Measurements from ENCODE around the gene MFSD1. TPM values are rescaled to one million over a fixed set of nuclear protein-coding genes. Genes with fewer than 3 reads are reported as not detected.

The MFSD1 gene
- total and polyA plus RNA-seq, 2 of the 13 experiments (the other 11 are each of a cell fraction or from before 2014, with no cell fraction given): 17.3 to 37.9 TPM

DNA sequence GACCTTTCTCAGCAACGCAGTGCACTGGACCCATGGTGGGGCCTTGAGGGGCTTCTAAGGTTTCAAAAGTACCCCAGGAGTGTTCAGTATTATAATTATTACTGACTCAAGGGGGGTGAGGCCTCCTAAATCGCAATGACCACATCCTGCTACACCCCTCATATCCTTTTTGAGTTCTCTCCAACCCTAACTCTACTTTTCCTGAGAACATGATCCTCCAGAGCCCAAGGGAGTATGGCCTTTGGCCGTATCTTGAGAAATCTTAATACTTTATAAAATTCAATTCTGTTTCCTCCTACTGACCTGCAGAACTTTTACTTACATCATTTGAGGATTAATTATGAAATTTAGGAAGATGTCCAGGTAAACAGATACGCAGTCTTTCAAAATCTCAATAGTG is 39.2 kb upstream of the MFSD1 start:
- H3K79me2 ChIP-seq (ENCODE audit: insufficient read depth, low read length): no peaks in the 10 kb centered on the region
- H3K4me2 ChIP-seq (ENCODE audit: low read depth, low read length): no peak overlapping the region
- H4K20me1 ChIP-seq (ENCODE audit: insufficient read depth, low read length): no peaks in the 10 kb centered on the region
- ATAC-seq (no peak), FAIRE-seq (no peak), DNase-seq (ENCODE audit: low spot score) (no peak)
- ChIA-PET CTCF (ENCODE audit: low intra/inter-chr PET ratio, low total read pairs) (no interaction called here), POLR2A (no interaction called here)
- no peaks in the 10 kb centered on the region for H3K9me3 ChIP-seq (ENCODE audit: low read length)
- no TSS peak for BruUV-seq (replicated peaks)
- peaks cover 2% of the 10 kb centered on the region for H3K4me1 ChIP-seq (ENCODE audit: insufficient read depth, low read length)
- TF ChIP-seq ZSCAN12 (CRISPR knock-in tag; IDR thresholded peaks at IDR 0.05): no peak
- H3K9ac ChIP-seq (ENCODE audit: insufficient read depth, low read depth, low read length): no peak overlapping the region
- H3K27me3 ChIP-seq (ENCODE audit: control insufficient read depth in 1 of 2, insufficient read depth in 2 of 2, low read length in 2 of 2): no peaks in the 10 kb centered on the region
- intact Hi-C loops (cut with micrococcal nuclease; ENCODE audit: unreplicated experiment): no loop called here
- in situ Hi-C loops (cut with HindIII; ENCODE audit: extremely low pct_ligation_motif_present, low pct_unique_long_range_greater_than_20kb): no loop called here
- H3K4me3 ChIP-seq (replicated peaks in 1 of 3; ENCODE audit: insufficient read depth in 1 of 3, low read depth in 2 of 3, low read length in 3 of 3): no peak overlapping the region
- no peaks in the 10 kb centered on the region for H3K36me3 ChIP-seq (replicated peaks in 1 of 2; ENCODE audit: control insufficient read depth in 1 of 2, insufficient read depth in 2 of 2, low read length in 2 of 2)
- no peak overlapping the region for H2AFZ ChIP-seq (ENCODE audit: low read length)
- no peak overlapping the region for H3K27ac ChIP-seq (ENCODE audit: extremely low read length, insufficient read depth, low read length)
- WGBS (ENCODE audit: low lambda C conversion rate): 69% methylated on average over 3 of the region's 4 CpGs

DNA sequence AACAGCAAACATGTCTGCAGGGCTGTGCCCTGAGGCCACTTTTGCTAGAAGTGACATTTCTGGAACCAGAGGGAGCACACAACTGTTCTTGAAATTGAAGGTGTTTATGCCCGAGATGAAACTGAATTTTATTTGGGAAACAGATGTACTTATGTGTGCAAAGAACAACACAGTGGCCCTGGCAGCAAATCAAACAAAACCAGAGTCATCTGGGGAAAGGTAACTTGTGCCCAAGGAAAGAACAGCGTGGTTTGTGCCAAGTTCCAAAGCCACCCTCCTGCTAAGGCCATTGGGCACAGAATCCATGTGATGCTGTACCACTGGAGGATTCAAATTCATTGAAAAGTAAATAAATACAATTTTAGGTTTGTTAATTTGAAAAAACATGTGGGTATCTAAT is 38.4 kb upstream of the MFSD1 start:
- no peaks in the 10 kb centered on the region for H3K79me2 ChIP-seq (ENCODE audit: insufficient read depth, low read length)
- H3K36me3 ChIP-seq (replicated peaks in 1 of 2; ENCODE audit: control insufficient read depth in 1 of 2, insufficient read depth in 2 of 2, low read length in 2 of 2): no peaks in the 10 kb centered on the region
- FAIRE-seq (no peak), ATAC-seq (no peak), DNase-seq (ENCODE audit: low spot score) (no peak)
- in situ Hi-C loops (cut with HindIII; ENCODE audit: extremely low pct_ligation_motif_present, low pct_unique_long_range_greater_than_20kb): no loop called here
- CTCF ChIA-PET (ENCODE audit: low intra/inter-chr PET ratio, low total read pairs): no interaction called here
- no peak overlapping the region for H3K27ac ChIP-seq (ENCODE audit: extremely low read length, insufficient read depth, low read length)
- no TSS peak for BruUV-seq (replicated peaks)
- 71% methylated on average over 2 of the region's 2 CpGs for WGBS (ENCODE audit: low lambda C conversion rate)
- intact Hi-C loops (cut with micrococcal nuclease; ENCODE audit: unreplicated experiment): no loop called here
- no peak overlapping the region for H3K9ac ChIP-seq (ENCODE audit: insufficient read depth, low read depth, low read length)
- H3K9me3 ChIP-seq (ENCODE audit: low read length): no peaks in the 10 kb centered on the region
- H3K4me1 ChIP-seq (ENCODE audit: insufficient read depth, low read length): peaks cover 9% of the 10 kb centered on the region
- H2AFZ ChIP-seq (ENCODE audit: low read length): no peak overlapping the region
- no peaks in the 10 kb centered on the region for H4K20me1 ChIP-seq (ENCODE audit: insufficient read depth, low read length)
- H3K4me2 ChIP-seq (ENCODE audit: low read depth, low read length): no peak overlapping the region
- POLR2A ChIA-PET: no interaction called here
- TF ChIP-seq ZNF451 (CRISPR knock-in tag; IDR thresholded peaks at IDR 0.05): no peak
- TF ChIP-seq, protein P1, sequence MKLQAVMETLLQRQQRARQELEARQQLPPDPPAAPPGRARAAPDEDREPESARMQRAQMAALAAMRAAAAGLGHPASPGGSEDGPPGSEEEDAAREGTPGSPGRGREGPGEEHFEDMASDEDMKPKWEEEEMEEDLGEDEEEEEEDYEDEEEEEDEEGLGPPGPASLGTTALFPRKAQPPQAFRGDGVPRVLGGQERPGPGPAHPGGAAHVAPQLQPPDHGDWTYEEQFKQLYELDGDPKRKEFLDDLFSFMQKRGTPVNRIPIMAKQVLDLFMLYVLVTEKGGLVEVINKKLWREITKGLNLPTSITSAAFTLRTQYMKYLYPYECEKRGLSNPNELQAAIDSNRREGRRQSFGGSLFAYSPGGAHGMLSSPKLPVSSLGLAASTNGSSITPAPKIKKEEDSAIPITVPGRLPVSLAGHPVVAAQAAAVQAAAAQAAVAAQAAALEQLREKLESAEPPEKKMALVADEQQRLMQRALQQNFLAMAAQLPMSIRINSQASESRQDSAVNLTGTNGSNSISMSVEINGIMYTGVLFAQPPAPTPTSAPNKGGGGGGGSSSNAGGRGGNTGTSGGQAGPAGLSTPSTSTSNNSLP (IDR thresholded peaks at IDR 0.05; ENCODE audit: low read depth, low read length): no peak
- no peaks in the 10 kb centered on the region for H3K27me3 ChIP-seq (ENCODE audit: control insufficient read depth in 1 of 2, insufficient read depth in 2 of 2, low read length in 2 of 2)
- H3K4me3 ChIP-seq (replicated peaks in 1 of 3; ENCODE audit: insufficient read depth in 1 of 3, low read depth in 2 of 3, low read length in 3 of 3): no peak overlapping the region

Data from HepG2 (cell line).